Measurements from ENCODE around the gene CCDC116. TPM values are rescaled to one million over a fixed set of nuclear protein-coding genes. Genes with fewer than 3 reads are reported as not detected.

CCDC116 gene
- total and polyA plus RNA-seq, 9 donors = 0.46 to 0.88 (median 0.67) TPM; not detected in 1

GRCh38 chr22:21629255-21630149 is 3.1 kb upstream of the CCDC116 start, which contains the start of gene YDJC:
YDJC (minus strand) TSS chr22:21630022; CDS start chr22:21630014, 8 bp downstream.
- Histone ChIP-seq H3K27me3 (no peaks in the 10 kb centered on the region), H3K4me1 (ENCODE audit: insufficient read depth) (peaks cover 5% of the 10 kb centered on the region), H3K27ac (peak within 1 kb of the TSS in 1 of 2 donors; percentile 69), H3K36me3 (no peaks in the 10 kb centered on the region), H3K9me3 (no peaks in the 10 kb centered on the region), H3K4me3 (peak within 1 kb of the TSS; percentile 99)
- TF ChIP-seq POLR2A (IDR thresholded peaks at IDR 0.05) = peak; percentile 39
- TF ChIP-seq EP300 (IDR thresholded peaks at IDR 0.05) = no peak
- TF ChIP-seq CTCF (IDR thresholded peaks at IDR 0.05) = peak in 2 of 3 donors; percentile 38 to 97
- DNase-seq = peak; percentile 89 to 95 (median 93)
- WGBS, 3 donors = 0 to 1% (median 1%) methylated on average over 71 to 93 of the region's 93 CpGs
- intact Hi-C loops (cut with DNase I) = no loop called here

GRCh38 chr22:21631025-21631424 is 1.5 kb upstream of the CCDC116 start:
- no peak for DNase-seq

GRCh38 chr22:21632931-21633330 is 371 bp downstream of the CCDC116 start:
- TF ChIP-seq EP300 (IDR thresholded peaks at IDR 0.05) (no peak), POLR2A (IDR thresholded peaks at IDR 0.05) (no peak), CTCF (IDR thresholded peaks at IDR 0.05) (no peak)
- no peak for DNase-seq
- Histone ChIP-seq H3K27me3 (no peaks in the 10 kb centered on the region), H3K4me3 (no peak overlapping the region), H3K27ac (no peak overlapping the region), H3K4me1 (ENCODE audit: insufficient read depth) (peaks cover 5% of the 10 kb centered on the region), H3K9me3 (no peaks in the 10 kb centered on the region), H3K36me3 (no peaks in the 10 kb centered on the region)
- WGBS, 3 donors = 90 to 93% (median 92%) methylated on average over 18 of the region's 18 CpGs
- intact Hi-C loops (cut with DNase I) = no loop called here

More at GRCh38 chr22:21631025-21631424, 1.5 kb upstream of the CCDC116 start:
- Histone ChIP-seq H3K4me3 (no peak overlapping the region), H3K36me3 (no peaks in the 10 kb centered on the region), H3K4me1 (ENCODE audit: insufficient read depth) (peaks cover 5% of the 10 kb centered on the region), H3K27me3 (no peaks in the 10 kb centered on the region), H3K27ac (no peak overlapping the region), H3K9me3 (no peaks in the 10 kb centered on the region)
- intact Hi-C loops (cut with DNase I) = no loop called here
- TF ChIP-seq CTCF (IDR thresholded peaks at IDR 0.05) (no peak), POLR2A (IDR thresholded peaks at IDR 0.05) (no peak), EP300 (IDR thresholded peaks at IDR 0.05) (no peak)
- 90 to 92% (median 90%) methylated on average over 4 of the region's 4 CpGs for WGBS, 3 donors

DNA sequence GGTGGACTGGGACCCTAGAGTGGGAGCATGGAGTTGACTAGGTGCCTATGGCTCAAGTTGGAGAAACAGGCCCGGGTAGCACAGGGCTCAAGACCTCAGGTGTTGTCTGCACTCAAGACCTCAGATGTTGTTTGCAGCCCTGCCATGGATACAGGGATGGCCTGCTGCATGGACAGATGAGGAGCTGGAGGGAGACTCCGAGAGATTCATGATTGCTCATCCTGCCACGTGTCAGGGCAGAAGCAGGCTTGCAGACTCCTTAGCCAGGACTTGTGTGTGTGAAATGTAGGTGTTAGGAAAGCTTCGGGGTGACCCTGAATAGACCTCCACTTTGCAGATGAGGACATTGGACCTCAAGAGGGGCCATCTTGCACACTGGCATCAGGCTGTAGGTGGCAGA is 921 bp downstream of the CCDC116 start:
- intact Hi-C loops (cut with DNase I) = no loop called here
- H3K27ac ChIP-seq = no peak overlapping the region
- no peaks in the 10 kb centered on the region for H3K9me3 ChIP-seq
- H3K4me3 ChIP-seq = no peak overlapping the region
- TF ChIP-seq POLR2A (IDR thresholded peaks at IDR 0.05) = no peak
- no peak for TF ChIP-seq EP300 (IDR thresholded peaks at IDR 0.05)
- H3K27me3 ChIP-seq = no peaks in the 10 kb centered on the region
- 87 to 93% (median 90%) methylated on average over 4 of the region's 4 CpGs for WGBS, 3 donors
- DNase-seq = no peak
- no peaks in the 10 kb centered on the region for H3K36me3 ChIP-seq
- peaks cover 5% of the 10 kb centered on the region for H3K4me1 ChIP-seq (ENCODE audit: insufficient read depth)

DNA sequence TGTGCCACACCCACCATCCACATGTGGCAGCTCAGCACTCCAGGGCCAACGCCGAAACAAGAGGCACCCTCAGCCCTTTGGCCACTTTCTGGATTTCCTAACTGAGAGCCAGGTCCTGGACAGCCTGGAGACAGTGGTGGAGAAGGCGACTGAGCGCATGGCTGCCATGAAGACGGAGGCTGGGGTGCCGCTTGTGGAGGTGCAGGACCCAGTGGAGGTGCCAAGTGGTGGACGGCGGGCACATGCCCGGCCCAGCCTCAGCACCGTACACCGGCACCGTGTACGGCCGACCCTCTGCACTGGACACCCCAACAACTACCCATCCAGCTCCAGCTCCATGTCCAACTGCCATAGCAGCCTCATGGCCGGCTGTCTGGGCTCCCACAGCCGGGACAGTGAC is 1.5 kb downstream of the CCDC116 start:
- Histone ChIP-seq H3K9me3 (no peaks in the 10 kb centered on the region), H3K4me3 (no peak overlapping the region), H3K36me3 (no peaks in the 10 kb centered on the region), H3K27me3 (no peaks in the 10 kb centered on the region), H3K27ac (no peak overlapping the region), H3K4me1 (ENCODE audit: insufficient read depth) (peaks cover under 1% of the 10 kb centered on the region)
- intact Hi-C loops (cut with DNase I) = no loop called here
- no peak for DNase-seq
- WGBS, 3 donors = 93 to 97% (median 95%) methylated on average over 14 to 16 of the region's 16 CpGs
- TF ChIP-seq POLR2A (IDR thresholded peaks at IDR 0.05) (no peak), EP300 (IDR thresholded peaks at IDR 0.05) (no peak), CTCF (IDR thresholded peaks at IDR 0.05) (no peak)
